Renal cortex interstitium (tissue), 15 donors: ENCODE measurements around the gene AJAP1. TPM values are rescaled to one million over a fixed set of nuclear protein-coding genes. Genes with fewer than 3 reads are reported as not detected.
"Not testable (repeated sequence)": the region's sequence is repeated elsewhere in the genome, so short reads cannot be mapped to it uniquely, and the experiment has no call there.

Source experiments
- DNase-seq, 11 donors: peaks; one replicate each; pipeline ENCODE4 v3.0.0-alpha.2; 2013; ENCODE audit warnings: low read depth in 9 of 11, low spot score in 4 of 11; ENCODE audit errors: extremely low read depth in 1 of 11
- long read RNA-seq, 16 experiments: transcript quantifications; one replicate each; lab custom pipeline, GENCODE V29; 2026
- polyA plus RNA-seq, 3 donors: library from polyadenylated mRNA; unstranded; fragments of 120-200 nt; gene quantifications; one replicate each; pipeline ENCODE4 v1.2.1, GENCODE V29; 2013; ENCODE audit not compliant: insufficient read length in 3 of 3

AJAP1 gene, protein sequence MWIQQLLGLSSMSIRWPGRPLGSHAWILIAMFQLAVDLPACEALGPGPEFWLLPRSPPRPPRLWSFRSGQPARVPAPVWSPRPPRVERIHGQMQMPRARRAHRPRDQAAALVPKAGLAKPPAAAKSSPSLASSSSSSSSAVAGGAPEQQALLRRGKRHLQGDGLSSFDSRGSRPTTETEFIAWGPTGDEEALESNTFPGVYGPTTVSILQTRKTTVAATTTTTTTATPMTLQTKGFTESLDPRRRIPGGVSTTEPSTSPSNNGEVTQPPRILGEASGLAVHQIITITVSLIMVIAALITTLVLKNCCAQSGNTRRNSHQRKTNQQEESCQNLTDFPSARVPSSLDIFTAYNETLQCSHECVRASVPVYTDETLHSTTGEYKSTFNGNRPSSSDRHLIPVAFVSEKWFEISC
- 1 to 10 TPM; 1.0 to 2.9 (median 1.4) TPM for polyA plus RNA-seq
- long read RNA-seq, donor 1 = 0 reads
- long read RNA-seq, donor 2 = 0 reads
- long read RNA-seq, donor 3, partial matches to known transcripts = 0 of 1 reads
- long read RNA-seq, donor 3, other reads (novel, unspliced or antisense) = 0 of 1 reads
- long read RNA-seq, donor 4, full-length matches to known transcripts = 1 of 1 reads
- long read RNA-seq, donor 4, partial matches to known transcripts = 0 of 1 reads
- long read RNA-seq, donor 4, other reads (novel, unspliced or antisense) = 0 of 1 reads
- long read RNA-seq, donor 5 = 0 reads
- long read RNA-seq, donor 6 = 0 reads
- long read RNA-seq, donor 7 = 0 reads
- long read RNA-seq, donor 8 = 0 reads
- long read RNA-seq, donor 9 = 0 reads
- long read RNA-seq, donor 10, partial matches to known transcripts = 0 of 2 reads
- long read RNA-seq, donor 10, other reads (novel, unspliced or antisense) = 0 of 2 reads
- long read RNA-seq, donor 11 = 0 reads
- long read RNA-seq, donor 12 = 0 reads
- long read RNA-seq, donor 13 = 0 reads
- long read RNA-seq, donor 14 = 0 reads
- long read RNA-seq, donor 15, full-length matches to known transcripts = 1 of 1 reads
- long read RNA-seq, donor 15, partial matches to known transcripts = 0 of 1 reads
- long read RNA-seq, donor 15, other reads (novel, unspliced or antisense) = 0 of 1 reads
- long read RNA-seq, donor 16, full-length matches to known transcripts = 6 of 6 reads
- long read RNA-seq, donor 16, partial matches to known transcripts = 0 of 6 reads
- long read RNA-seq, donor 16, other reads (novel, unspliced or antisense) = 0 of 6 reads

DNA sequence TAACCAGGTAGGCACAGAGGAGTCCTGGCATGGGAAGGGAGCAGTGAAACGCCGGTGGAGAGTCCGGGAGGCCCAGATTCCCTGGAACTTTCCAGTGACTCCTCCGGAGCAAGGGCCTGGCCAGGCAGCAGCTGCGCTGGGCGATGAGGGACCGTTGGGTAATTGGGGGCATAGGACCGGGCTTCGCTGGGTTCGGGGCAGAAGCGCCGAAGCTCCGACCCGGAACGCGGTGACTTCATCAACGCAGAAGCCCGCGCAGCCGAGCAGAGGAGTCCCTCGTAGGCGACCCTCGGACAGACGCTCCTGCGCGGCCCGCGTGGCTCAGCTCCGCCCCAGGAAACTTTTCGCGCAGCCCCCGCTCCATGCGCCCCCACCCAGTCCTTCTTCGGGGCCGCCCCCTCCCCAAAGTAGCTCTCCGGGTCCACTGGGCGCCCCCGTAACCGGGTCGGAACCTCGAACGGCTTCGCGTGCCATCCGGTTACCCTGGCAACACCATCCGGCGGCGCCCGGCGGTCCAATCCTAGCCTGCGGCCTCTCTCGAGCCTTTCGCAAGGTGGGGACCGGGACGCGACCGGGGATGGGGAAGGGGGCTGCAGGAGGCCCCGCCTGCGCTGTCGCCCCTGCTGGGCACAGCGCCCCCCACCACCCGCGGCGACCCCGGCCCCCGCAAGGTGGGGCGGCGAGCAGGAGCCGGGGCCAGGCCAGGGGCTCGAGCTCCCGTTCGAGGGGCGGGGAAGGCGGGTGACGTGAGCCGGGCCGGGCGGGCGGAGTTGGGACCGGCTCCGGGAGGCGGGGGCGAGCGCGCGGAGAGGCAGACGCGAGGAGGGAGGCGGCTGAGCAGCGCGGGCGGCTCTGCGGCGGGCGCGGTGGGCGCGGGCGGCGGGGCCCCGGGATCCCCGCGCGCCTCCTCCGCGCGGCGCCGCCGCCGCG, at the start of gene AJAP1:
TSS of gene AJAP1 (plus strand) at position 814 of the 930 bp plus-strand sequence. CDS start 817 bp downstream, outside the sequence.
- no peak for DNase-seq

DNA sequence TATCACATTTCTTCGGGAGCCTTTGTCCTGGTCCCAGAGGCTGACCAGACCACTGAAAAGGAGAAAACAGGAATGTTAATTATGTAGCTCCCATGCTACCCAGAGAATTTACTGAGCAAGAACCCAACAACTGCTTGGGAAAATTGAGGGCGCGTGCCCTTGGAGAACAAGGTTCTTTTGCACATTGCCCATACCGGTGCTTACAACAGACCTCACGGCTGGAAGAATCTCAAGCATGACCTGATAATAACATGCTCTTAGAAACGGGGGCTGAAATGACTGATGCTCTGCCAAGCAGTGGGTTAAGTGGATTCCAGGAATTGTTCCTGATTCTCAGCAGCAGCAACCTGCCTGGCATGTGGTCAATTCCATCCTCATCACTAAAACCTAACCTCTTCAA, 49.3 kb upstream of the AJAP1 start:
- no peak for DNase-seq

DNA sequence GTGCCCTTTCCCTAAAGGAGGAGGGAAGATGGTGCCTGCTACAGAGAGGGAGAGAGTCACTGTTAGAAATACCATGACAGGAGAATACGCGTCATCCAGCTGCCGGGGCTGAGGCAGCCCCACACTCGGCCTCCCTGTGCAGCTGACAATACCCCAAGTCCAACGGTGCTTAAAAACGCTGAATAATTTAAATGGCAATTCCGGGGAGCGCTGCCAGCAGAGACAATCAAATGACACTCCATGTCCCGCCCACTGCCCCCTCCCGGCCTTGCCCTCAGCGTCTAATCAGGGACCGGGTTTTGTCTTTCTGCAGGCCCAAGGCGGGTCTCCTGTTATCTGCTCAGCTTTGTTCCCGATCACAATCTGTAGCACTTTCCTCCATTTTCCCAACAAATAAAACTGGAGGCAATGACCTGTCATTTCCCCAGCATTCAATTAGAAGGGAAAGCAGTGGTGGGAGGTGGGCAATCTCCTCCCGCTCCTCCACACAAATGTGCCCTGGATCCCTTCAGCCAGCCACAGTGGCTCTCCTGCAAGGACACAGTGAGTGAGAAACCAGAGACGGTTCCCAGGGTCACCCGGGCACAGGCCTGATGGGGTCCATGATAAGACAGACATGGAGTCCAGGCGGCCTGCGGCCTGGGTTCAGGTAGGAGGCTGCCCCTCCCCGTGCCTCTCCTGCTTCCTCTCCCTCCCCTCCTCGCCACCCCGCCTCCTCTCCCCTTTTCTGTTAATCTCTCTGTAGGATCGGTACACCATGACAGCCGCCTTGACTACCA, 42.7 kb upstream of the AJAP1 start:
- no peak for DNase-seq

DNA sequence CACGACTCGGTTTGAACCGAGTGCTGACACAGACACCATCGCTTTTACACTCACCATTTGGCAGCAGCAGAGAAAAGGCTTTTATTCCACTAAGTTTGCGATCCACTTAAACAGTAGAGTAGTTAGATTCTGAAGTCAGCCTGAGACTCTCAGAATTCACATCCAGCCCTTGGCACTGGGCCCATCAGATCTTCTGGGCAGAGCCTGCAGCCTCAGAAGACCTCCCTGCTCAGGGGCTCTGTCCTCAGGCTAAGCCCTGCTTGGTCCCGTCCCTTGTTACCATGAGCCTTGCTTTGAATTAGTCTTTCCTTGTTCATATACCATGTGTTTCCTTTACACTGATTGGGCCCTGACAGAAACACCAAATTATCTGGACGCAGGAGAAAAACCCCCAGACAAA, 41.4 kb upstream of the AJAP1 start:
- no peak for DNase-seq

DNA sequence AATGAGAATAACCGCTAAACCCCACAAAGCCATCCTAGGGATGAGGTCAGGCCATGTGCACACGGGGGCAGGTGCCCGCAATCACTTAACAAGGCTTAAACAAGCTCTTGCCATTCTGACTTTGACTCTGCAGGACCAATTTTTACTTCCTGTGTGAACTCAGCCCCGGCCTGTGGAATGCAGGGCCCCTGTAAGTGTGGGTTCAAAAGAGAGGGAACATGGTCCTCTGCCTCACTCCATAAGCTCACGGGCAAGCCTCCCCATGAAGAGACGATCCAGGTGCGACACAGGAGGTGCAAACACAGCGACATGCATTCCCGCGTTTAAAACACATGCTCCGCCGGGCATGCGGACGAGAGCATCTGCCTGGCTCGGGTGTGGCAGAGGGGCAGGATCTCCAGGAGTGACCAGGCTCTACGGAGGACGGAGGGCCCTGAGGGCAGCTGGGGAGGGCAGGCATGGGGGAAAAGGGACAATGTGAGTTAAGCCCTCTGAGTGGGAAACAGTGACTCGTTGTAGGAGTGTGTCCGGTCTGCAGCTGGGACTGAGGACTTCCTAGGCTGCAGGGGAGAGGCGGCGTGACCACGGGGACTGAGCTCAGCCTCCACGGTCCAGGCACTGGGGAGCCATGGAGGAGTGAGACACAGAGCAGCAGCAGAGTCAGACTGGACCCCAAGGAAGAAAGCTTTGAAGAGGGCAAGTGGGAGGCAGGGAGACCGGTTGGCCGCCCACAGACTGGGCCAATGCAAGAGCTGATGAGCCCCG, 40.6 kb upstream of the AJAP1 start:
- no peak for DNase-seq

DNA sequence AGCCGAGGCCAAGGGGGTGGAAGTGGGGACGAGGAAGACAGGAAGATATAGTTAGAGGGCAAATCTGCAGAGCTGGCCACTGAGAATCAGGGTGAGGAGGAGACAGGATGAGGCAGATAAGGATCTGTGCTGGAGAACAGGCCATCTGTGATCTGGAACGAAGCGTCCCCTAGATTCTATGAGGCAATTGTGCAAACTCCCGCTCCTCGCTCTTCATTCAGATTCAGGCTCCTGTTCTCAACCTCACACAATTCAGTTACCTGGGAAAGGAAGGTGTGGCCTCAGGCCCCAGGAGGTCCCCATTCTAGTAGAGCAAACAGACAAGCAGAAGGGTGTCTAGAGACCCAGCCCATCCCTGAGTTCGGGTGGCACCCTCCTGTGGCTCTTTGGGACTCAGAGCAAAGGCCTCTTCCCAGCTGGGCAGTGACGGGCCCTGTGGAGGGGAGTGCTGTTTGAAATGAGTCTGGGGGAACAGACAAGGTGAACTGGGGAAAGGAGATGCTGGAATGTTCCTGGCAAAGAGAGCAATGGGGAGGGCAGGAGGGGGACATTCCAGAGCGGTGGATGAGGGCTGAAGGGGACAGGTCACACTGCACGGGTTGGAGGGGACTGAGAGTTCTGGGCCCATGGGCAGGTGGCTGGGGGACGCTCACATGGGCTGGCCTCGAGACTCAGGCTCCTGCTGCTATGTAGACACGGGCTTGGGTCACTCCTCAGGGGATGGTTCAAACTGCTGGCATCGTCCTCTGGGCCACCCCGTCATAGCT, 39.9 kb upstream of the AJAP1 start:
- no peak for DNase-seq

DNA sequence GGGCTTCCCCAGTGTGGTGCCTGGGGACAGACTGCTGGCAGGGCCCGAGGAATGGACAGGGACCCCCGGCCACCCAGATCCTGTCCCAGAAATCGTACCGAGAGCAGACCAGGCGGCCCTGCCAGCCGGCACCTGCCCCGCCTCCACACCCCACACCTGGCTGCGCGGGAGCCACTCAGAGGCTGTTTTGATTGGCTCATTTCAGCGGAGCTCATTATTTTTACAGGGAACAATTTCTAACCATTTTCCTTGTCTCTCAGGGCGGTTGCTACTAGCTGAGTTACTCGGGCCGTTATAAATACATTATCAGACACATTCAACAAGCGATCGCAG, 39.3 kb upstream of the AJAP1 start:
- no peak for DNase-seq

DNA sequence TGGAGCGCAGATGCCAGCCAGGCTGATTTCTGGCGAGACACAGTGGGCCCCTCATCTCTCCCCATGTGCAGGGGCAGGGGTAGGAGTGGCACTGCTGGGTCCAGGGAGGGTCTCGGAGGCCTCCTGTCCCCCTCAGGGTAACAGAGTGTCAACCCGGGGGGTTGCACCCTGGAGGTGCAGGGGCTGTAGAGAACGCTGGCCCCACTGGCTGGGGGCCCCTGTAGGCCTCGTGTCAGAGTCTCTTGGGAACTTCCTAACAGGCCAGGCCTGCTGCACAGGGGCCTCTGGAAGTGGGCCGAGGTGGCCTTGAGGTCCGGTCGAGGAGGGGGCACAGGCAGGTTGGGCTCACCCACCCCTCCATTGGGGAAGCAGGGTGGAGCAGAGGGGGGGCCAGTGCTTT, 38.9 kb upstream of the AJAP1 start:
- no peak for DNase-seq

DNA sequence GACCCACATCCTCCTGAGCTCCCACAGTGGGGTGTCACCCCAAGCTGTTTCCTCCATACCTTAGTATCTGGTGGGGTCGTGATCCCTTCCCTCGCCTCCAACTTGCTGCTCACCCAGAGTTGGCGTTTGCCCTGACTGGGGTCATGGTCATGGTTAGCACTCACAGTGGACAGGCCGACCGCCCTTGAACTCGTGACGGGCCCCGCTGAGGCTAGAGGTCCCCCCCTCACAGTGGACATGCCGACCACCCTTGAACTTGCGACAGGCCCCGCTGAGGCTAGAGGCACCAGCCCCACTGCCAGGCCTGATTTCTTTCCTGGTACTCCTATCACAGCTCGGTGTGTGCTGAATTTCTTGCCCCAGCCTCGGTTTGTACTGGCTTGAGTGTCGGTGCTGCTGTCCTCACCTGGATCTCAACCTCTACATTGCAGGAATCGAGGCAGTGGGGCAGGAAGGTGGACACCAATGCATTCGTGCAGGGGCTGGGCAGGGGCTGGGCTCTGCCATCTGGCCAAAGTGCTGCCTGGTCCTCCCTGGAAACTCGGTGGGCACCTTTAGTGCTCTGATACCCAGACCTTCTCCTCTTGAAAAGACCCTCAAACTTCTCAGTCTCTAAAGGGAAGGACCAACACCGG, 37.5 kb upstream of the AJAP1 start:
- DNase-seq = no peak

DNA sequence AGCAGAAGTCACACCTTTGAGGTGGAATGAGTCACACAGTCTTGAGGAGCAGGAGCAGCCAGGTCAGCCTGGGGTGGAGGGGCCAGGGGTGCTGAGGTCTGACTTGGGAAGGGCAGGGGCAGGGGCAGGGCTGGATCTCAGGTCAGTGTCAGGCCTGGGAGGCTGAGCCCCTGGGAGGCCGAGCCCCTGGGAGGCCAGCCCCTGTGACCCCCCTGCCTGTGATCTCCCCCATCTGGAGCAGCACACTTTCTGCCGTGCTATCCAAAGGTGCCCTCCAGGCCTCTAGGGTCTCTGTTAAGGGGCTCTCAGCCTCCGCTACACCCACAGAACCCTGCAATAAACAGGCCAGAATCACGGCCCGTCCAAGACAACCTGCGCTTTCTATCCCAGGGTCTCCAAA, 36.9 kb upstream of the AJAP1 start:
- DNase-seq = no peak

DNA sequence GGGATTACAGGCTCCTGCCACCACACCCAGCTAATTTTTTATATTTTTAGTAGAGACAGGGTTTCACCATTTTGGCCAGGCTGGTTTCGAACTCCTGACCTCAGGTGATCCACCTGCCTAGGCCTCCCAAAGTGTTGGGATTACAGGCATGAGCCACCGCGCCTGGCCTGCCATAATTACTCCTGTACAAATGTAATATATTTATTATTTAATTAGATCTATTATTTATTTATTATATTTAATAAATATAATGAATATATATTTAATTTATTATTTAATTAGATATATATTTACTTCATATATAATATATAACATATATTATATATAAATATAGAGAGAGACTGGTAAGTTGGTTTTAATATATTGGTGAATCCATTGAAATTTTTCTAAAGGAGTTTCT, 35.6 kb upstream of the AJAP1 start:
- DNase-seq = not testable (repeated sequence)

DNA sequence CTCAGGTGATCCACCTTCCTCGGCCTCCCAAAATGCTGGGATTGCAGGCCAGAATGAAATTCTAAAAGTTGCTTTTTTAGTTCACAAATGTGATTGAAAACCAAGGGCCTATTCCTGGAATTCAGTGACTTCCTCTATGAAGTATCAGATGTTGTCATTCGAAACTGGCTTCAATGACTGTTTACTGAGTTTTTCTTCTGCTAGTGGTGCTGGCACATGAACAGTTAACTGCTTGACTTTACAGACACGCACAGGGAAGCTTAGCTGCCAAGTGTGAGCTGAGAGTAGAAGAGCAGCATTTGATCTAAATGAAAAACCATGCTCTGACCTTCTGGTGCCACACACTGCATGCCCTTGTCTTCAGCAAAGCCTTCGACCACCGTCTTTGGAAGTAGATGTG, 32.8 kb upstream of the AJAP1 start:
- no peak for DNase-seq

DNA sequence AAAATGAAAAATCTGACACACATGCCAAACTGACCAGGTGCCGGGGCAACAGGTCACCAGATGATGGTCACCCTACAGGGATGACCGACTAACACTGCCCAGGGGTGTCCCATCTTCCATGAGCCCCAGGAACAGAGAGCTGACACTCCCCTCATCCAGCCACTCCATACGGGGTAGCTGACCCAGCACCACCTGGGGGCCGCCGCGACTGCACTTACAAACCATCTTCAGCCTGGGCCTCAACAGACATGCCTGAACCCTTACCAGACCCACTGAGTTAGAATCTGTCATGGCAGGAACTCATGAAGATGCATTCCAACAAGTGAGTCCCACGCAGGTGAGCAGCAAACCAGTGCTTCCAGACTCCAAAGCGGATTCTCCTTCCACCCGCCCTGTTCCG, 31.6 kb upstream of the AJAP1 start:
- DNase-seq = no peak

DNA sequence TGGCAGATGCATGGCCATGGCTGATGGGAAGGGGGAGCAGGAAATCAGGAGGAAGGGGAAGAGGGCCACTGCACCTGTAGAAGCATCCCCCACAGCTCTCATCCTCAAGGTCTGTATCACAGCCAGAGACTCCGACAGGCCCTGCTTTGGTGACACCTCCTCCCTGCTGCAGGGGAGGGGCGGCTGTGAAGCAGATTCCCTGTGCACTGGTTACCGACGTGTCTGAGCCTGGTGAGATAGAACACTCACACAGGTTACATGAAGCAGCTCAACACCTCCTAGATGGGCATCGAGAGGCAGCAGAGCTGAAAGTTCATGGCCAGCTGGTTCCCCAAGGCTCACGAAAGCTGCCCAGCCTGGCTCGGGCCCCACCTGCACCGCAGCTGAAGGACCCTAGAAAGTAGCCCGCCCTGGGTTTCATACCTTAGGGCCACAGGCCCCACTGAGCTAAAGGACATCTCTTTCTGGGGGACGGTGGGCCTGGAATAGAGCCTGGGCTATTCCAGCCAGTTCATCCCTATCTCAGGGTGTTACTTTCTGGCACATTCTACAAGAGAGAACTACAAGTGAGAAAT, 30.2 kb upstream of the AJAP1 start:
- no peak for DNase-seq

DNA sequence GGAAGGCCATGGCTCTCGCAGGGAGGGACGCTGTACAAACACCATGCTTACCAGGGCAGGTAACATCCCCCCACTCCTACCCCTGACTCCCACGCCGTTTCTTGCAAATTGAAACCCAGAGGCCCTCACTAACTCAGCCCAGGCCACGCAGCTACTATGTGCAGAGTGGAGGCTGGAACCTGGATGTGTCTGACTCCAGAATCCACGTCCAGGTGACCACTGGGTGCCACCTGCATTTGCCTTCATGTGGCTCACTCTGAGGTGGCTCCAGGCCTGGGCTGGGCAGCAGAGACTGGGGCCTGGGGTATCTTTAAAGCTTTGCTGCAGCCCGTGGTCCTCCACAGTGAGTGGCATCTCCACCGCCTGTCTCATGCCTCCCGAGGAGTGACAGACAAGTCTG, 29.6 kb upstream of the AJAP1 start:
- DNase-seq = no peak

DNA sequence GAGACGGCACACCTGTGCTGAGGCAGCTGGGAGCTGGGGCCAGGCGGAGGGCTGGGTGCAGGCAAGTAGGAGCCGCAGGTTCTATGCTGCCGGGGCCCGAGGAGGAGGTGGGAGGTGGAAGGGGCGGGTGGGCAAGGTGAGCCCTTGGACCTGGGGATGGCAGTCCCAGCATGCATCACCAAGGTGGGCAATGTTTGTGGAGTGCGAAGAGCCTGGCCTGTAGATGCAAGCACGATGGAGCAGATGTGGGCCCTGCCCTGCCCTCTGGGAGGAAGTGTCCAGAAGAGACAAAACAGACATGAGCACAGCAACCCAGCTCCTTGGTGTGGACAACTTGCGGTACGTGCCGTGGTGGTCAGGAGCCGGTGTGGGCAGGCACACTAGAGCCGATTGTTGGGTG, 28.3 kb upstream of the AJAP1 start:
- DNase-seq = no peak
